Umbilical cord (tissue), 2 donors: Measurements from ENCODE around the gene OR4D10. TPM values are rescaled to one million over a fixed set of nuclear protein-coding genes. Genes with fewer than 3 reads are reported as not detected.
"Not testable (repeated sequence)": the region's sequence is repeated elsewhere in the genome, so short reads cannot be mapped to it uniquely, and the experiment has no call there.

Experiments
- DNase-seq: peaks from one replicate; pipeline ENCODE4 v3.0.0-alpha.2; 2015; ENCODE audit warnings: low spot score
- total RNA-seq: library from RNA; depleted of rRNA; stranded (reverse); fragments of >200 nt; gene quantifications from one replicate; pipeline ENCODE4 v1.2.3, GENCODE V29; 2014; ENCODE audit warnings: low replicate concordance; ENCODE audit not compliant: insufficient read depth

OR4D10 gene
- total RNA-seq: 1.2 TPM

GRCh38 chr11:59473015-59473414 is at the start of gene OR4D10:
TSS of gene OR4D10 (plus strand) at chr11:59473315. CDS start at chr11:59477430, 4,115 bp downstream.
- no peak for DNase-seq

- DNase-seq: no peak
Measured at GRCh38 chr11:59423835-59424234, 49.3 kb upstream of the OR4D10 start.

- no peak for DNase-seq
Measured at GRCh38 chr11:59425131-59425530, 48.0 kb upstream of the OR4D10 start.

GRCh38 chr11:59426361-59427067 is 46.6 kb upstream of the OR4D10 start, which contains the start of gene OR5A2:
TSS of gene OR5A2 (minus strand) at chr11:59426413. CDS start at chr11:59422953, 3,460 bp downstream.
- no peak for DNase-seq

- DNase-seq: no peak
Measured at GRCh38 chr11:59427068-59427382, 46.1 kb upstream of the OR4D10 start.

- DNase-seq: peak; percentile 24
Measured at GRCh38 chr11:59429924-59430516, 43.1 kb upstream of the OR4D10 start.

GRCh38 chr11:59436169-59436568 is 36.9 kb upstream of the OR4D10 start, which contains the start of gene OR5A1:
TSS of gene OR5A1 (plus strand) at chr11:59436469. CDS start at chr11:59443169, 6,700 bp downstream.
- no peak for DNase-seq

GRCh38 chr11:59437770-59438169 is 35.3 kb upstream of the OR4D10 start:
- DNase-seq: no peak

GRCh38 chr11:59445624-59446023 is 27.5 kb upstream of the OR4D10 start:
- not testable (repeated sequence) for DNase-seq

GRCh38 chr11:59448484-59448883 is 24.6 kb upstream of the OR4D10 start:
- DNase-seq: no peak

- no peak for DNase-seq
Measured at GRCh38 chr11:59456661-59457060, 16.5 kb upstream of the OR4D10 start, which contains the start of gene OR4D6. TSS of gene OR4D6 (plus strand) at chr11:59456961. CDS start at chr11:59456961, 0 bp downstream.

- no peak for DNase-seq
Measured at GRCh38 chr11:59459916-59460315, 13.2 kb upstream of the OR4D10 start.

GRCh38 chr11:59463190-59463641 is 9.9 kb upstream of the OR4D10 start:
- DNase-seq: peak; percentile 28

- DNase-seq: no peak
Measured at GRCh38 chr11:59475176-59475575, 2.1 kb downstream of the OR4D10 start.

GRCh38 chr11:59479906-59480305 is 6.8 kb downstream of the OR4D10 start:
- no peak for DNase-seq

GRCh38 chr11:59480359-59480758 is 7.2 kb downstream of the OR4D10 start:
- DNase-seq: no peak

- no peak for DNase-seq
Measured at GRCh38 chr11:59501931-59502330, 28.8 kb downstream of the OR4D10 start.

GRCh38 chr11:59503276-59503675 is 30.2 kb downstream of the OR4D10 start, which contains the start of gene OR4D11:
TSS of gene OR4D11 (plus strand) at chr11:59503576. CDS start at chr11:59503576, 0 bp downstream.
- DNase-seq: no peak

GRCh38 chr11:59510941-59511589 is 38.0 kb downstream of the OR4D10 start, which contains the start of gene OR4D9:
TSS of gene OR4D9 (plus strand) at chr11:59511539. CDS start at chr11:59514913, 3,374 bp downstream.
- DNase-seq: peak; percentile 13

GRCh38 chr11:59511675-59512074 is 38.6 kb downstream of the OR4D10 start:
- DNase-seq: no peak

- DNase-seq: not testable (repeated sequence)
Measured at GRCh38 chr11:59520139-59520538, 47.0 kb downstream of the OR4D10 start.

GRCh38 chr11:59520741-59521140 is 47.6 kb downstream of the OR4D10 start:
- no peak for DNase-seq
